A549 (cell line): ENCODE measurements around the gene MESD.

ENCODE experiments used
- BHLHE40 ChIP-seq: IDR thresholded peaks from 2 replicates; pipeline ENCODE4 v1.6.1; 2012; ENCODE audit warnings: low read depth, low read length, inconsistent platforms
- CBX2 ChIP-seq: fragments of 200-600 bp; sonication (generic); IDR thresholded peaks from 2 replicates; pipeline ENCODE4 v1.6.1; 2016; ENCODE audit warnings: low read depth, mild to moderate bottlenecking, borderline replicate concordance
- EP300 ChIP-seq, 2 experiments: fragments of >200 bp; sonication (Bioruptor Twin); formaldehyde crosslinking; IDR thresholded peaks; 2 replicates in 1 of 2; 3 replicates in 1 of 2; pipeline ENCODE4 v1.6.1; 2016 to 2017
- POLR2A ChIP-seq: IDR thresholded peaks from 2 replicates; pipeline ENCODE4 v1.6.1; 2012; ENCODE audit warnings: mild to moderate bottlenecking, low read length
- RFX5 ChIP-seq: fragments of 450-650 bp; IDR thresholded peaks from 2 replicates; pipeline ENCODE4 v1.7.1; 2014; ENCODE audit warnings: antibody characterized with exemption, mild to moderate bottlenecking, moderate library complexity
- TF ChIP-seq, protein P1 (sequence below): fragments of >200 bp; sonication (Bioruptor Twin); formaldehyde crosslinking; IDR thresholded peaks from 3 replicates; pipeline ENCODE4 v1.5.1; 2016
- TF ChIP-seq, protein P2 (sequence below): fragments of >200 bp; sonication (Bioruptor Twin); formaldehyde crosslinking; IDR thresholded peaks from 2 replicates; pipeline ENCODE4 v1.6.1; 2016
- TF ChIP-seq, protein P3 (sequence below): fragments of 200-600 bp; sonication (generic); IDR thresholded peaks from 2 replicates; pipeline ENCODE4 v1.6.1; 2016; ENCODE audit warnings: antibody characterized with exemption, mild to moderate bottlenecking, moderate library complexity

DNA sequence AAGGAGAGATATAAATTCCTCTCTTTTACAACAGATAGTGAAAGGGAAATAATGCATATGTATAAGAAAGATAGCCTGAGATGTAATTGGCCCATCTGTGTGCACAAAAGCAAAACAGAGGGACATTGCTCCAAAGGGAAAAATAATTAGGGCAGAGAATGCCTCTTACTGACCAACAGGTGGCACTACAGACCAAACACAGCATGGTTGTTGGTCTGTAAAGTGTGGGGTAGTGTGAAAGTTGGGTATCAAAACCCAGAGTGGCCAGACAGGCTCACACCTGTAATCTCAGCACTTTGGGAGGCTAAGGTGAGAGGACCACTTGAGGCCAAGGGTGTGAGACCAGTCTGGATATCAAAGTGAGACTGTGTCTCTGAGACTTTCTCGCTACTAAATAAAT is 6.6 kb upstream of the MESD start:
- TF ChIP-seq, protein P1, sequence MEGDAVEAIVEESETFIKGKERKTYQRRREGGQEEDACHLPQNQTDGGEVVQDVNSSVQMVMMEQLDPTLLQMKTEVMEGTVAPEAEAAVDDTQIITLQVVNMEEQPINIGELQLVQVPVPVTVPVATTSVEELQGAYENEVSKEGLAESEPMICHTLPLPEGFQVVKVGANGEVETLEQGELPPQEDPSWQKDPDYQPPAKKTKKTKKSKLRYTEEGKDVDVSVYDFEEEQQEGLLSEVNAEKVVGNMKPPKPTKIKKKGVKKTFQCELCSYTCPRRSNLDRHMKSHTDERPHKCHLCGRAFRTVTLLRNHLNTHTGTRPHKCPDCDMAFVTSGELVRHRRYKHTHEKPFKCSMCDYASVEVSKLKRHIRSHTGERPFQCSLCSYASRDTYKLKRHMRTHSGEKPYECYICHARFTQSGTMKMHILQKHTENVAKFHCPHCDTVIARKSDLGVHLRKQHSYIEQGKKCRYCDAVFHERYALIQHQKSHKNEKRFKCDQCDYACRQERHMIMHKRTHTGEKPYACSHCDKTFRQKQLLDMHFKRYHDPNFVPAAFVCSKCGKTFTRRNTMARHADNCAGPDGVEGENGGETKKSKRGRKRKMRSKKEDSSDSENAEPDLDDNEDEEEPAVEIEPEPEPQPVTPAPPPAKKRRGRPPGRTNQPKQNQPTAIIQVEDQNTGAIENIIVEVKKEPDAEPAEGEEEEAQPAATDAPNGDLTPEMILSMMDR = peak; percentile 28
- TF ChIP-seq, protein P2, sequence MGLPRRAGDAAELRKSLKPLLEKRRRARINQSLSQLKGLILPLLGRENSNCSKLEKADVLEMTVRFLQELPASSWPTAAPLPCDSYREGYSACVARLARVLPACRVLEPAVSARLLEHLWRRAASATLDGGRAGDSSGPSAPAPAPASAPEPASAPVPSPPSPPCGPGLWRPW = no peak
- no peak for TF ChIP-seq POLR2A
- no peak for TF ChIP-seq EP300 (IDR thresholded peaks at IDR 0.05)
- no peak for TF ChIP-seq RFX5
- TF ChIP-seq, protein P3, sequence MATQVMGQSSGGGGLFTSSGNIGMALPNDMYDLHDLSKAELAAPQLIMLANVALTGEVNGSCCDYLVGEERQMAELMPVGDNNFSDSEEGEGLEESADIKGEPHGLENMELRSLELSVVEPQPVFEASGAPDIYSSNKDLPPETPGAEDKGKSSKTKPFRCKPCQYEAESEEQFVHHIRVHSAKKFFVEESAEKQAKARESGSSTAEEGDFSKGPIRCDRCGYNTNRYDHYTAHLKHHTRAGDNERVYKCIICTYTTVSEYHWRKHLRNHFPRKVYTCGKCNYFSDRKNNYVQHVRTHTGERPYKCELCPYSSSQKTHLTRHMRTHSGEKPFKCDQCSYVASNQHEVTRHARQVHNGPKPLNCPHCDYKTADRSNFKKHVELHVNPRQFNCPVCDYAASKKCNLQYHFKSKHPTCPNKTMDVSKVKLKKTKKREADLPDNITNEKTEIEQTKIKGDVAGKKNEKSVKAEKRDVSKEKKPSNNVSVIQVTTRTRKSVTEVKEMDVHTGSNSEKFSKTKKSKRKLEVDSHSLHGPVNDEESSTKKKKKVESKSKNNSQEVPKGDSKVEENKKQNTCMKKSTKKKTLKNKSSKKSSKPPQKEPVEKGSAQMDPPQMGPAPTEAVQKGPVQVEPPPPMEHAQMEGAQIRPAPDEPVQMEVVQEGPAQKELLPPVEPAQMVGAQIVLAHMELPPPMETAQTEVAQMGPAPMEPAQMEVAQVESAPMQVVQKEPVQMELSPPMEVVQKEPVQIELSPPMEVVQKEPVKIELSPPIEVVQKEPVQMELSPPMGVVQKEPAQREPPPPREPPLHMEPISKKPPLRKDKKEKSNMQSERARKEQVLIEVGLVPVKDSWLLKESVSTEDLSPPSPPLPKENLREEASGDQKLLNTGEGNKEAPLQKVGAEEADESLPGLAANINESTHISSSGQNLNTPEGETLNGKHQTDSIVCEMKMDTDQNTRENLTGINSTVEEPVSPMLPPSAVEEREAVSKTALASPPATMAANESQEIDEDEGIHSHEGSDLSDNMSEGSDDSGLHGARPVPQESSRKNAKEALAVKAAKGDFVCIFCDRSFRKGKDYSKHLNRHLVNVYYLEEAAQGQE = no peak
- TF ChIP-seq BHLHE40 = no peak
- TF ChIP-seq CBX2 = no peak
